IPS-18c (cell line): ENCODE measurements around the gene STON2.
"Not testable (repeated sequence)": the region's sequence is repeated elsewhere in the genome, so short reads cannot be mapped to it uniquely, and the experiment has no call there.

Experiments
- H3K4me3 ChIP-seq: 2 replicates; pipeline ENCODE4 v1.7.0; 2013; ENCODE audit warnings: low read depth, mild to moderate bottlenecking, low read length, moderate library complexity; ENCODE audit not compliant: insufficient read depth
- H3K9me3 ChIP-seq: one replicate; pipeline ENCODE4 v1.6.1; 2013; ENCODE audit warnings: mild to moderate bottlenecking, low read length, moderate library complexity; ENCODE audit not compliant: control insufficient read depth, insufficient read depth

STON2 gene

GRCh38 chr14:81394739-81395138, 5.4 kb downstream of the STON2 start:
- no peak overlapping the region for H3K4me3 ChIP-seq
- no peaks in the 10 kb centered on the region for H3K9me3 ChIP-seq

GRCh38 chr14:81392976-81393643, 7.0 kb downstream of the STON2 start:
- Histone ChIP-seq H3K9me3 (no peaks in the 10 kb centered on the region), H3K4me3 (no peak overlapping the region)

GRCh38 chr14:81392052-81392451, 8.1 kb downstream of the STON2 start:
- H3K4me3 ChIP-seq: no peak overlapping the region

GRCh38 chr14:81390696-81391095, 9.4 kb downstream of the STON2 start:
- no peaks in the 10 kb centered on the region for H3K9me3 ChIP-seq
- H3K4me3 ChIP-seq: no peak overlapping the region

More at GRCh38 chr14:81392052-81392451, 8.1 kb downstream of the STON2 start:
- H3K9me3 ChIP-seq: no peaks in the 10 kb centered on the region

- Histone ChIP-seq H3K4me3 (no peak overlapping the region), H3K9me3 (no peaks in the 10 kb centered on the region)
Measured at GRCh38 chr14:81388336-81388735, 11.8 kb downstream of the STON2 start.

GRCh38 chr14:81386290-81386745, 13.8 kb downstream of the STON2 start:
- Histone ChIP-seq H3K4me3 (no peak overlapping the region), H3K9me3 (no peaks in the 10 kb centered on the region)

- Histone ChIP-seq H3K4me3 (no peak overlapping the region), H3K9me3 (no peaks in the 10 kb centered on the region)
Measured at GRCh38 chr14:81385886-81386285, 14.2 kb downstream of the STON2 start.

- no peak overlapping the region for H3K4me3 ChIP-seq
- H3K9me3 ChIP-seq: no peaks in the 10 kb centered on the region
Measured at GRCh38 chr14:81385419-81385818, 14.7 kb downstream of the STON2 start.

GRCh38 chr14:81384900-81385299, 15.2 kb downstream of the STON2 start:
- no peak overlapping the region for H3K4me3 ChIP-seq
- no peaks in the 10 kb centered on the region for H3K9me3 ChIP-seq

- H3K4me3 ChIP-seq: no peak overlapping the region
- H3K9me3 ChIP-seq: no peaks in the 10 kb centered on the region
Measured at GRCh38 chr14:81382517-81383225, 17.5 kb downstream of the STON2 start.

- not testable (repeated sequence) for H3K9me3 ChIP-seq
Measured at GRCh38 chr14:81380009-81380408, 20.1 kb downstream of the STON2 start.

GRCh38 chr14:81371802-81372201, 28.3 kb downstream of the STON2 start:
- no peak overlapping the region for H3K4me3 ChIP-seq
- no peaks in the 10 kb centered on the region for H3K9me3 ChIP-seq

More at GRCh38 chr14:81380009-81380408, 20.1 kb downstream of the STON2 start:
- not testable (repeated sequence) for H3K4me3 ChIP-seq

GRCh38 chr14:81367563-81367962, 32.6 kb downstream of the STON2 start:
- H3K4me3 ChIP-seq: no peak overlapping the region

GRCh38 chr14:81366884-81367283, 33.2 kb downstream of the STON2 start:
- Histone ChIP-seq H3K4me3 (no peak overlapping the region), H3K9me3 (no peaks in the 10 kb centered on the region)

More at GRCh38 chr14:81367563-81367962, 32.6 kb downstream of the STON2 start:
- no peaks in the 10 kb centered on the region for H3K9me3 ChIP-seq

- Histone ChIP-seq H3K9me3 (no peaks in the 10 kb centered on the region), H3K4me3 (no peak overlapping the region)
Measured at GRCh38 chr14:81366214-81366613, 33.9 kb downstream of the STON2 start.

GRCh38 chr14:81363746-81364378, 36.3 kb downstream of the STON2 start:
- Histone ChIP-seq H3K4me3 (no peak overlapping the region), H3K9me3 (no peaks in the 10 kb centered on the region)

- no peak overlapping the region for H3K4me3 ChIP-seq
- H3K9me3 ChIP-seq: no peaks in the 10 kb centered on the region
Measured at GRCh38 chr14:81353691-81354323, 46.3 kb downstream of the STON2 start.

- Histone ChIP-seq H3K4me3 (no peak overlapping the region), H3K9me3 (no peaks in the 10 kb centered on the region)
Measured at GRCh38 chr14:81352413-81352812, 47.7 kb downstream of the STON2 start.
